ENCODE data around the gene ADCK2.
A peak's percentile ranks its signal among the peaks of the same experiment; 100 is the strongest.
"Not testable (repeated sequence)": the region's sequence is repeated elsewhere in the genome, so short reads cannot be mapped to it uniquely, and the experiment has no call there.

The ADCK2 gene

DNA sequence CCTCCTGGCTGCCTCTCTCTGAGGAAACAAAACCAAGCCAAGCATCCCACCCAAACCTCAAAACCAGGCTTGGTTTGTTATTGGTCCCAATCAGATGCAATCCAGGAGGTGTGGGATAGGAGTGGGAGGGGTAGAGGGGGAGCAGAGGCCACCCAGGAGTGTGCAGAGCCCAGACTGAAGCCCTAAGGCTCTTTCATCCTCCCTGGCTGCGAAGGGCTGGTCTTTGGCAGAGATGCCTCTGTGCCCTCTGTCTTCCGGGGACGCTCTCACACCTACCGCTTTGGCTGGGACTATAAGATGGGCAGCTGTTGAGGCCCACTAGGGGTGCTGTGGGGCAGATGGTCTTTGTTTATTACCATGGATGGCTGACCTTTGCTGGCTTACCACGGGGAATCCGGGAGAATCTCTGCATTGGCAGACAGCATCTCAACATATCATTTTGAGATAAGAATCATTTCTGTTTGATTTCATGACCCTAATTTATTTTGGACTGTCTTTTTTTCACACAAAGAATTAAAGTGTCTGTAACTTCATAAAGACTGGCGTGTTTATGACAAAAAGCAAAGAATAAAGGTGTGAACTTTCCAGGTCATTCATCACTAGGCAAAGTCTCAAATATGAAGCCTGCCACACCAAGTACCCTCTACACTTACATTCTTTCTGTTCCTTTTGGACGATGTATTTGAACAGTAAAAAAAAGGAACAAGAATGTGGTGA, 25.7 kb upstream of the ADCK2 start:
- no peak for DNase-seq (ENCODE audit: low read depth, low spot score)

DNA sequence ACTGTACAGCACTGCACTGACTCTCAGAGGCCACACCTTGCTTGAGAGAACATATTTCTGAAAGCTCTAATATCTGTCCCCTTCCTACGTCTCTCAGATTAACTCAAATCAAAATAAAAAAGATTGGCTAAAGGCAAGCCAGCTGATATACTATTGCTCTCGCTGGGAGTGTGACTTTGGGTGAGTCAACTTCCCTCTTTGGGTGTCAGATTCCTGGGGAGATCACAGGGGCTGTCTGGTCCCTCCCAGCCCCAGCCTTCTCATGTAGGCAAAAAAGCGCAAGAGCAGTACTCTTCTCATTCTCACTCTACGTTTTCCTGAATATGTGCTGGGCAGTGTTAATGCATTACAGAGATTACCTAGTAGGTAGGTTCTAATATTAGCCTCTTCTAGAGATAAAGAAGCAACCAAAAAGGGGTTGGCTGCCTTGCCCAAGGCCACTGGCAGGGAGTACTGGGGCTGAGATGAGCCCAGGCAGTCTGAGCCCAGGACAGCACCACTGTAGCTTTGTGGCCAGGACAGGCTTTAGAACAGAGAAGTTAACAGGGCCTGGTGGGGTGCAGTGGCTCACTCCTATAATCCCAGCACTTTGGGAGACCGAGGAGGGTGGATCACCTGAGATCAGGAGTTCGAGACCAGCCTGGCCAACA, 23.1 kb upstream of the ADCK2 start:
- no peak for DNase-seq (ENCODE audit: low read depth, low spot score)

DNA sequence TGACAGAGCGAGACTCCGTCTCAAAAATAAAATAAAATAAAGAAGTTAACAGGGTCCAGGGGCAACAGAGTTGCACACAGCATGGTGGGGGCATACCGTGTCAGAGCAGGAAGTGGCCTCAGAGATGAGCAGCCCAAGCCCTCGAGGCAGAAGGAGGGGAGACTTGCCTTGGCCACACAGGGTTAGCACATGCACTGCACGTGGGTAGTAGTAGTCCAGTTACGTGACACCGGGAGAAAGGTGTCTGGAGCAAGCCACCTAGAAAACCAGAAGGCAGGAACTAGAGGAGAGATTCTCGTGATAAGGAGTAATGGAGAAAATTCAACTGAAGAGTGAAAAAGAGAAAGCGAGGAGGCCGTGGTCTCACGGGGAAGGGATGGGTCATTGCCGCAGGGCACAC, 22.4 kb upstream of the ADCK2 start:
- no peak for DNase-seq (ENCODE audit: low read depth, low spot score)

DNA sequence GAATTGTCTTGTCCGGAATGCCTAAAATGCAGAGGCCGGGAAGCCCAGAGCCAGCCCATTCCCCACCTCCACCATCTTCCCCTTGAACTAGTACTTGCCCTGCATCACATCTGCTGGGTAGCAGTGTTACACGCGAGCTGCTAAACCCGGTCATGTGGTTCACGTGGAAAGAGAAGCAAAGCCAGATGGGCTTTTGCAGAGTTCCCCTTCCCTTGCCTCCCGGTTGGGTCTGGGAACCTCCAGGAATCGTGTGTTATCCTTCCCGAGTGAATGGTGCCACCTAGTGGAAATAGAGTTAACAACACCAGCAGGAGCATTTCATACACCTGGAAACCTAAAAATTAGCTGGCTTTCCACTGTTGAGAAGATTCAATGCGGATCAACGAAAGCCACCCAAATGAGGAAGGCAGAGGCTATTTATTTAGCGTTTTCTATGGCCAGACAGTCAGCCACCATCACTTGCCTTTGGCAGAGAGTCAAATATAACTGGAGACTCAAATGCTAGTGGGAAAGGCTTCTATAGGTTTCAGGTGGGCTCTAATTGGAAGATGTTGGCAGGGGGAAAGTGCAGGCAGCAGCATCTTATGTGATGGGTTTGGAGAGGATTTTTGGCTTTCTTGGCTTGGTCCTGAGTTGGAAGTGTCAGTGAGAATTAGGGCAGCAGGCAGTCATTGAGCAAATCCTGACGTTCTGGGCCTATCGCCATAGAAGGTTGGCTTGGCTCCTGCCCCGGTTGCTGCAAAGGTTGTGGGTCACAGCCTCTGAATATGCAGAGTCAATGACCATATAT, 19.2 kb upstream of the ADCK2 start:
- no peak for DNase-seq (ENCODE audit: low read depth, low spot score)

DNA sequence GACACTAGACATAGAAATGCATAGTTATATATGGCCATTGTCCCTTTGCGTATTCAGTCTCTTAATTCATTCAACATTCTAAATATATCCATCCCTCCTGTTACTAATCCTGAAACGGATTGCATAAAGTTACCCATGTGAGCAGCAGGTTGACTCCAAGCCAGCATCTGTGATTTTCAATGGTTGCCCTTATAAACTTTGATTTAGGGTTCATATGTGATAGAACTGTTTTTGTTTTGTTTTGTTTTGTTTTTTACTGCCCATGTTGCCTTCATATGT, 18.7 kb upstream of the ADCK2 start:
- no peak for DNase-seq (ENCODE audit: low read depth, low spot score)

DNA sequence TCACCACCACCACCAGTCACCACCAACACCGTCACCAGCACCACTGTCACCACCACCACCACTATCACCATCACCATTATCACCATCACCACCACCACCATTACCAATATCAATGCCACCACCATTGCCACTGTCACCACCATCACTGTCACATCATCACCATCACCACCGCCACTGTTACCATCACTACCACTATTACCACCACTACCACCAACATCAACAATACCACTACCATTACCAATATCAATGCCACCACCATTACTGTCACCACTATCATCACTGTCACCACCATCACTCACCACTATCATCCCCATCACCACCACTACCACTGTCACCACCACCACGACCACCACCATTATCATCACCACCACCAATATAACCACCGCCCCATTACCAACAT, 18.1 kb upstream of the ADCK2 start:
- DNase-seq (ENCODE audit: low read depth, low spot score), result no peak

DNA sequence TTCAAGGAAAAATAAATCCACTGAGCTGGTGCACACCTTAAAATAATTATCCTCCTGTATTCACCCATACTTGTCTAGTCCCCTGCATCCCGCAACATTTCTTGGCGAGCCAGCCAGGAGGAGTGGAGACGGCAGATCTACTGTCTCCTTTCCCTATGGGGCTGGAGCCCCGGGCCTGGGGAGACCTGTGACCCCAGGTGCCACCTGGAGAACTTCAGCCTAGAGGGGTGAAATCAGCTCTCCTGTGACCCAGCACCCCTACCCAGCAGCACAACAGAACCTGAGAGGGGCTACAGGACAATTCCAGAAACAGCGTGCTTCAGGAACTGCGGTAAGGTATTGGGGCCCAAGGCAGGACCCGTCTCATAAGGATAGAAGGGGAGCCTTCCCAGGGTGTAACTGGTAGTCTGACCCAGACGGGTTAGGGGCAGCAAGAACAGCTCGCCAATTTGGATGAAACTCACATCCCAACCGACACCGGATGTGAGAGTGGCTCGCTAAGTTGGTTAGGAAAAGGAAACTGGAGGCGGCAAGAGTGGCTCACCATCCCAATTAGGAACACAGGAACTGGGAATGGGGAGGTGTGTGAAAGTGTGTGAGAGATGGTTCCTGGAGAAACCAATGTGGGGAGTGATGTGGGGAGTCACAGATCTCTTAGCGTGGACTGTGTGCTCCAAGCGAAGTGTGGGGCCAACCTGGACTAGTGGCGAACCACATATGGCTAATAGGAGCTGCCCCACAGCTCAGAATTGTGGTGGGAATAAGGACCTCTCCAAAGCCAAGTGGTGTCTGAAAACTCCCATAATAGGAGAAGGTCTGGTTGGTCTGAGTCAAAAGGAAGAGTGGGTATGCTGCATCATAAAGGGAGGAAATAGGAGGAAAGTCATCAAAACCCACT, 17.0 kb upstream of the ADCK2 start:
- DNase-seq (ENCODE audit: low read depth, low spot score), result no peak

DNA sequence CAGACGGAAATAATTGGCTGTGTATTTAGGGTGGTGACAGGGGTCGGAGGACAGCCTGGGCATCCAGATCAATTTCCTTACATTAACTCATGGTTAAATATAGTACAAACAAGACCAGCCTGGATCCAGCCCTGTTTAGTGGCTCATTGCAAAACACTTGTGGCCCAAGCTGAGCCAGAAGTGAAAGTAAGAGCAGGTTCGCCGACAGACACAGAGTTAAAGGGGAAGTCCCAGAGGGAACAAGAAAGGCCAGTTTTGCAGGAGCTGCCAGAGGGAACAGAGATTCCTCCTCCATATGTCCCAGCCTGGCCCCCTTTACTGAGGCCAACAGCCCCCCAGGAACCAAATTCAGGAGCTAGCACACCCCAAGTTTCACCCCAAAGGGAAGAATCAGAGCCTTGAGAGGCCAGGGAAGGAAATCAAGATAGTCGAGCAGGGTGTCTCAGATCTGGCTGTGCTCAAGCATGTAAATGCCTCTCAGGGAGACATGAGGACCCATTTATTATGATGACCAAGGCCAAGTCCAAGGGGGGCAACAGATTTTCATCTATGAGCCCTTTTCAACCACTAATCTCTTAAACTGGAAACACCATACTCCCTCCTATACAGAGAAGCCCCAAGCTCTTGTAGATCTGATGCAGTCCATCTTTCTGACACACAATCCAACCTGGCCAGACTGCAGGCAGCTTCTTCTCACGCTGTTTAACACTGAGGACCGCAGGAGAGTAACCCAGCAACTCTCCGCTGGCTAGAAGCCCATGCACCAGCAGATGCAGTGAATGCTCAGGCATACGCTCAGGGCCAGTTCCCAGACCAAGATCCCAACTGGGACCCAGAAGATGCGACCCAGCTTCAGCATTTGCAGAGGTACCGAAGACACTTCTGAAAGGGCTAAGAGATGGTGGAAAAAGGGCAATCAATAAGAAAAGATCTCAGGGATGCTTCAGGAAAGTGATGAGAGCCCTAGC, 15.9 kb upstream of the ADCK2 start:
- DNase-seq (ENCODE audit: low read depth, low spot score), result no peak

DNA sequence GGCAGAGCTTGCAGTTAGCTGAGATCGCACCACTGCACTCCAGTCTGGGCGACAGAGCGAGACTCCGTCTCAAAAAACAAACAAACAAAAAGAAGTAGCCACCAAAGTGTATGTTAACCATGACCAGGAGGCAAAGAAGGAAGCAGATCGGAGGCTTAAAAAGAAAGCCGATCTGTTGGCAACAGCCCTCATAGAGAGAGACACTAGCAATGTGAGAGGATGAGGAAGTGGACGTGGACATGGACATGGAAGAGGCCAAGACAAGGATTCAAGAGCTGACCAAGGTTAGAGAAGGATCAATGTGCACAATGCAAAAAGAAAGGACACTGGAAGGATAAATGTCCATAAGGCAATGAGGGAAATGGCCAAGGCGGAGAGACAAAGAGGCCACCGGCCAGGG, 14.9 kb upstream of the ADCK2 start:
- no peak for DNase-seq (ENCODE audit: low read depth, low spot score)

DNA sequence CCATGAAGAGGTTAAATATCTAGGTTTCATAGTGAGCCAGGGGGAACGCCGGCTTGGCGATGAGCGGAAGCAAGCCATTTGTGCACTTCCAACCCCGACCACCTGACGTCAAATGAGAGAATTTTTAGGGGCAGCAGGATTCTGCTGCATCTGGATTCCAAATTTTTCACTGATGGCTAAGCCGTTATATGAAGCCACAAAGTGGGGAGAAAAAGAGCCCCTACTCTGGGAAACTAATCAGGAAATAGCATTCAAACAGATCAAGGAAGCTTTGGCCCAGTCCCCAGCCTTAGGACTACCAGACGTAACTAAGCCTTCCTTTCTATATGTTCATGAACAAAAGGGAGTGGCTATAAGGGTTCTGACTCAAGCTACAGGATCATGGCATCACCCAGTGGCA, 12.9 kb upstream of the ADCK2 start:
- no peak for DNase-seq (ENCODE audit: low read depth, low spot score)

DNA sequence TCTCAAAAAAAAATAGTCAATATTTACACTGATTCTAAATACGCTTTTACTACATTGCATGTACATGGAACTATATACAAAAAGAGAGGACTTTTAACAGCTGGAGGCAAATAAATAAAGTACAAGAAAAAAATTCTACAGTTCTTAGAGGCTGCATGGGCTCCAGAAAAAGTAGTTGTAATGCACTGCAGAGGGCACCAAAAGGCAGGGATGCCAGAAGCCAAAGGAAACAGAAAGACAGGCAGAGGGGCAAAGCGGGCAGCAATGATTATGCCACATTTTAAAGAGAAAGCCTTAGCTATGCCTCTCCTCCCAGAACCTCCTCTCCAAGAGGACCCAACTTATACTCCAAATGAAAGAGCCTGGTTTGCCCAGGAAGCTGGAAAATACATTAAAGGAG, 11.6 kb upstream of the ADCK2 start:
- DNase-seq (ENCODE audit: low read depth, low spot score), result no peak

DNA sequence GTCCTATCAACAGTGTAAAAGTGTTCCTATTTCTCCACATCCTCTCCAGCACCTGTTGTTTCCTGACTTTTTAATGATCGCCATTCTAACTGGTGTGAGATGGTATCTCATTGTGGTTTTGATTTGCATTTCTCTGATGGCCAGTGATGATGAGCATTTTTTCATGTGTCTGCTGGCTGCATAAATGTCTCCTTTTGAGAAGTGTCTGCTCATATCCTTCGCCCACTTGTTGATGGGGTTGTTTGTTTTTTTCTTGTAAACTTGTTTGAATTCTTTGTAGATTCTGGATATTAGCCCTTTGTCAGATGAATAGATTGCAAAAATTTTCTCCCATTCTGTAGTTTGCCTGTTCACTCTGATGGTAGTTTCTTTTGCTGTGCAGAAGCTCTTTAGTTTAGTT, 9.8 kb upstream of the ADCK2 start:
- not testable (repeated sequence) for DNase-seq (ENCODE audit: low read depth, low spot score)

DNA sequence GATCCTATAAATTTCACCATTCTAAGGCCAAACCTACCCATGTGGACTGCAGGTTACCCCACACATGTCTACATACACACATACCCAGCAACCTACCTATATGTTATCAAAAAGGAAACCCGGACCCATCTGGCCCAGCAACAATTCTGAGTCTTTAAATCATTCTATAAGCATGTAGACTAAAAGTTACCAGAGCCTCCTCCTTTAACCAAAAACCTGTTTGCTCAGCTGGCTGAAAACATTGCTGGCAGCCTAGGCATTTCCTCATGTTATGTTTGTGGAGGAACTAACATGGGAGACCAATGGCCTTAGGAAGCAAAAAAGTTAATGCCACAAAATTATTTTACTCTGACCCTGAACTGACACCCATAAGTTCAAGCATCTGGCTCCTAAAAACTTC, 5.3 kb upstream of the ADCK2 start:
- no peak for DNase-seq (ENCODE audit: low read depth, low spot score)

DNA sequence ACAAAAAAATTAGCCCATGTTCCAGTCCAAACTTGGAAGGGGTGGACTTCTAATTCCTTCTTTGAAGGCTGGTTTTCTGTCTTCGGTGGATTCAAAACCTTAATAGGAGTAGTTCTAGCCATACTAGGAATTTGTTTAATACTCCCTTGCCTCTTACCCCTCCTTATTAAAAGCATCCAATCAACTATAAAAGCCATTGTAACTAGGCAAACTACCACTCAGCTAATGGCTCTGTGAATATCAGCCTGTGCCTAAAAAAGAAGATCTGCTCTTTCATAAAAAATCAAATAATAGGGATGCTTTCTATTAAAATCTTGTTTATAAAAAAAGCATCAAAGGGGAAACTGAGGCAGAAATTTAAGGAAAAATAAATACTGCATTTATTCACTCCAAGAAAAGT, 4.1 kb upstream of the ADCK2 start:
- DNase-seq (ENCODE audit: low read depth, low spot score), result no peak

DNA sequence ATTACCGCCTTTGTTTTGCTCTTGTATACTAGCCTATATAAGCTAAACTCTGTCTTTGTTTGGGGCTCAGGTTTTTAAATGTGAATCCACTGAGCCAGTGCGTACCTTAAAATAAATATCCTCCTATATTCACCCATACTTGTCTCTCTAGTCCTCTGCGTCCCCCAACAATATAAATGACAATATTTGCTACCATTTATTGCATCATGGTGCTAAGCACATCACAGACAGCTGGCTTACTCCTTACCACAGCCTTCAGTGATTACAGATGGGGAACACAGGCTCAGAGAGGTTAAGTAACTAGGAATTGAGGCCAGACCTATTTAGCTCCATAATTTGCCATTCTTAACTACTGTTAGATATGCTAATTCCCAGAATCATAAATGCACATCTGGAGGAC, 3.4 kb upstream of the ADCK2 start:
- DNase-seq (ENCODE audit: low read depth, low spot score), result no peak

DNA sequence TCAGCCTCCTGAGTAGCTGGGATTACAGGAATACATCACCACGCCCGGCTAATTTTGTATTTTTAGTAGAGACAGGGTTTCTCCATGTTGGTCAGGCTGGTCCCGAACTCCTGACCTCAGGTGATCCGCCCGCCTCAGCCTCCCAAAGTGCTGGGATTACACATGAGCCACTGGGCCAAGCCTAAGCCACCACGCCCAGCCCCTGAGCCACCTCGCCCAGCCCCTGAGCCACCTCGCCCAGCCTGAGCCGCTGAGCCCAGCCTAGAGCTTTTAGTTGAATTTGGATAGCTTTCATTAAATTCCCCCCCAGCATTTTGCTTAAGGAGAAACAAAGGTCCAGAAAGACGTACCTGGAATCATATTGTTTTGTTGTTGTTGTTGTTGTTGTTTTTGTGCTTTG, 2.9 kb upstream of the ADCK2 start:
- DNase-seq (ENCODE audit: low read depth, low spot score), result not testable (repeated sequence)

DNA sequence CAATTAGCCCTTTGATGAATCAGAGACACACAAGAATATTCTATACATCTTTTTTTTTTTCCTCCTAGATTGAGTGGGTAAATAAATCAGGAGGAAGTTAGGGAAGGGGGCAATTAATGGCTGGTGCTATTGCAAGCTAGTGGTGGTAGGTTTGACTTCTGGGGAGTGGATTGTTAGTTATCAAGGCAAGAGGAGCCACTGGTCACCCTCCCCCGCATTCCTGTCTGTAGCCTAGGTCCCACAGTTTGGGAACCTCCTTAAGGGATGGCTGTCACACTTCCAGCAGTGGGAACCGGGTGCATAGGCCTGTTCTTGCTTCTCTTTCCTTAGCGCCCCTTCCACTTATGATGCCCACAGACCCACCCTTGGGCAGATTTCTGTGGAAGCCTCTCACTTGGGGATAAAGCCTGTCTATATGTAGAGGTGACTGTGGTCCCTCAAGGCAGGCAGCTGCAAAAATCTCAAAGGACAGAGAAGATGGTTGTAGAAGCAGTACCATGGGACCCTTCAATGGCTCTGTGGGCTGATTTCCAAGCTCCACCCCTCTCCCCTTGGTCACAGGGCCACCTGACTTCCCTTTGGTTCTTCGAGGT, 2.3 kb upstream of the ADCK2 start:
- no peak for DNase-seq (ENCODE audit: low read depth, low spot score)

DNA sequence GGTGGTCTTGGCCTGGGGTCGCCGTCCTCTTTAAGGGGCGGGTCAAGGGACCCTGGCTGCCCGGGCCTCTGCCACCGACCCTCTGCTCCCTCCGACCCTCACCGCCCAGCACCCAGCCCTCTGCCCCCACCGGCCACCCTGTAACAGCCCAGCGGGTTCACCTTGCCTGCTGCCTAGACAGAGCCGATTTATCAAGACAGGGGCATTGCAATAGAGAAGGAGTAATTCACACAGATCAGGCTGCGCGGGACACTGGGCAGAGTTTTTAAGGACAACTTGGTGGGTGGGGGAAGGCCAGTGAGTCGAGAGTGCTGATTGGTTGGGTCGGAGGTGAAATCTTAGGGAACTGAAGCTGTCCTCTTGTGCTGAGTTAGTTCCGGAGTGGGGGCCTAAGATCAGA, 779 bp upstream of the ADCK2 start:
- no peak for DNase-seq (ENCODE audit: low read depth, low spot score)

DNA sequence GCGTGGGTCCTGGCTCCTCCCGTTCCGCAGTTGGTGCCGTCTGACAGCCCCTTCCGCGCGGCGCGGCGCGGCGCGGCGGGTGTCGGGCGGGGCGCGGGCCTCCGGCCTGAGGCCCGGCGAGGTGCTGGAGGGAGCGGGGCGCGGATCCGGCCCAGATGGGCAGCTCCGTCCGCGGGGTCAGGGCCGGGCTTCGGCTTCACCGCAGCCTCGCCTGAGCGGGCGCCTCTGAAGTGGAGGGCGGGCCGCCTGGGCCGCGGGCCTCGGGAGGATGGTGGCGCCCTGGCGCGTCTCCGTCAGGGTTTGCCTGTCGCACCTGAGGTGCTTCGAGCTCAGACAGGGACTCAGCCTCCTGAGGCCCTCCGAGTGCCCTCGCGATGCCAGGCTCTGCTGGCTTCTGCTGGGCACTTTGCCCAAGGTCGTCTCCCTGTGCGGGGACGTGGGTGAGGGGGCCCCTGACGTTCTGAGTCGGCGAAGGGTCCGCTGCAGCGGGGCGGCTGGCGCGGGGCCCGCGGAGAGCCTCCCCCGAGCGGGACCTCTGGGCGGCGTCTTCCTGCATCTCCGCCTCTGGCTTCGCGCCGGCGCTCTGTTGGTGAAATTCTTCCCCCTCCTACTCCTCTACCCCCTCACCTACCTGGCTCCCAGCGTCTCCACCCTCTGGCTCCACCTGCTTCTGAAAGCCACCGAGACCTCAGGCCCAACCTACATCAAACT, 473 bp downstream of the ADCK2 start:
- peak; percentile 24 for DNase-seq (ENCODE audit: low read depth, low spot score)

DNA sequence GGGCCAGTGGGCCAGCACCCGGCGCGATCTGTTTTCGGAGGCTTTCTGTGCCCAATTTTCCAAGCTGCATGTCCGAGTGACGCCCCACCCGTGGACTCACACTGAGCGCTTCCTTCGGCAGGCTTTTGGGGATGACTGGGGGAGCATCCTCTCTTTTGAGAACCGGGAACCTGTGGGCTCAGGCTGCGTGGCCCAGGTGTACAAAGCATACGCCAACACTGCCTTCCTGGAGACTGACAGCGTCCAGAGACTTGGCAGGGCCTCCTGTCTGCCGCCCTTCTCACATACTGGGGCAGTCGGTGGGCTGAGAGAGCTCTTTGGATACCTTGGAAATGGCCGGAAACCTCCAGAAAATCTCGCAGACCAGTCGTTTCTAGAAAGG, 1.0 kb downstream of the ADCK2 start:
- DNase-seq (ENCODE audit: low read depth, low spot score), result no peak

Measured in activated CD4-positive, CD25-positive, alpha-beta regulatory T cell treated with anti-CD3 and anti-CD28 coated beads, Interleukin-2, amount 50 U/mL, for 16 hours (primary cell).